22Rv1 (cell line): ENCODE results near the gene ATAD3A.
"Not testable (repeated sequence)": the region's sequence is repeated elsewhere in the genome, so short reads cannot be mapped to it uniquely, and the experiment has no call there.

Source experiments
- H3K27ac ChIP-seq: fragments of 450-650 bp; 2 replicates; pipeline ENCODE4 v1.5.1; 2017
- CTCF ChIP-seq: fragments of 450-650 bp; IDR thresholded peaks from 2 replicates; pipeline ENCODE4 v1.5.1; 2017; ENCODE audit warnings: mild to moderate bottlenecking
- ZFX ChIP-seq: fragments of 450-650 bp; IDR thresholded peaks from 2 replicates; pipeline ENCODE4 v1.6.1; 2017; ENCODE audit warnings: antibody characterized with exemption, borderline replicate concordance

The ATAD3A gene

GRCh38 chr1:1507305-1507704, 4.7 kb upstream of the ATAD3A start:
- no peak for TF ChIP-seq CTCF
- TF ChIP-seq ZFX: no peak
- peak overlapping the region; percentile 89; the same call in 1 of the 2 replicates for H3K27ac ChIP-seq

DNA sequence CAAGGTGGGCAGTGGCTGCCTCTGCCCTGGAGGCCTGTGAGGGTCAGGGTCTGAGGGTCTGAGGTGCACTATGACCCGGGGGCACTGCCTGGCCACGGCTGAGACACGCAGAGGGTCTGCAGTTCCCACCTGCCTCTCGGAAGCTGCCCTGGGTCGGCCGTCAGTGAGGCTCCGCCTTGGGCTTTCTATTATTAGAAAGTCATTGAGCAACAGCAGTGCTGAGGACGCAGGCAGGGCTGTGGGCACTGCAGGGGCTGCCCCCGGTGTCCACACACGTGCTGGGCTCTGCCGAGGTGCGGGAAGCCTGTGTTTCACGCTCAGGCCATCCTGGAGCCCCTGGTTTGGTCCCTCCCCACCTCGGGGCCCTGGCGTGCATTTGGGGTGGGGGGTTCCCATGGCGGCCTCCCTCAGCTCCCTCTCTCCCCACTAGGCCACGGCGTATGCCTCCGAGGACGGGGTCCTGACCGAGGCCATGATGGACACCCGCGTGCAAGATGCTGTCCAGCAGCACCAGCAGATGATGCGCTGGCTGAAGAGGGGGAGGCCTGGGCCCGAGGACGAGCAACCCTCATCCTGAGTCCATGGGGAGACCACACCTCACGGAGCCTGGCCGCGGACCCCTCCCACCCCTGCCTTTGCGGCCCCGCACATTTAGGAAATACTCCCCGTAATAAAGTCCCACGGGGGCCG, 3.0 kb upstream of the ATAD3A start:
- H3K27ac ChIP-seq: not testable (repeated sequence)

DNA sequence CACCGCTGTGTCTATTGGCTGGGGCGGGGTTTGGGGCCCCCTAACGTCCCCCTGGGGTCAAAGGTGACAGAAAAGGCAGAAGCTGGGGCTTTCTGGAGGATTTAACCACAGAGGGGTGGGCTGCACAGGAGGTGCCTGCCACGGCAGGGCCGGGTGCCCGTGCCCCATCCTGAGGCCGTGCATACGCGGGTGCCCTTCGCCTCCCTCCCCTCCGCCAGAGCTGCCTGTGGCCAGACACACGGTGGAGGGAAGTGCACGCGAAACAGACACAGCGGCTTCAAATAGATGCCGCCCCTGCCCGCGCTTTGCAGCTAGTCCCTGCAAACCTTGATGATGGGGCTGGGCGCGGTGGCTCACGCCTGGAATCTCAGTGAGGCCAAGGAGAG, 2.5 kb upstream of the ATAD3A start:
- H3K27ac ChIP-seq: not testable (repeated sequence)

- TF ChIP-seq ZFX (no peak), CTCF (no peak)
- H3K27ac ChIP-seq: peak overlapping the region; percentile 88
Observed at GRCh38 chr1:1510912-1511532, 940 bp upstream of the ATAD3A start.

DNA sequence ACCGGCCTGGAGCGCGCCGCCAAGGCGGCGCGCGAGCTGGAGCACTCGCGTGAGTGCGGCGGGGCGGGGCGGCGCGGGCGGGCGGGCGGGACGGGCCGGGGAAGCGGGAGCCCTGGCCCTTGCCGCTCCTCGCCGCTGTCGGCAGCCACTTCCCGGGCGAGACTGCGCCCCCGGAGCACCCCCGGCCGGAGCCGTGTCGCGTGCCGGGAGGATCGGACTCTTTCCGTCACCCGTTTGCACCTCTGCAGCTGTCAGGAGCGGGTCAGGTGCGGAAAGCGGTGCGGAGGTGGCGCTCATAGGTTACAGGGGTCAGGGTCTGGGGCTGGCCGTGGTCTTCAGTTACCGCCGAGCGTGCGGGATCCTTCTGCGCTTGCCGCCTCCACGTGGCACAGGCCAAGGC, 463 bp downstream of the ATAD3A start:
- peak overlapping the region; percentile 88 for H3K27ac ChIP-seq

DNA sequence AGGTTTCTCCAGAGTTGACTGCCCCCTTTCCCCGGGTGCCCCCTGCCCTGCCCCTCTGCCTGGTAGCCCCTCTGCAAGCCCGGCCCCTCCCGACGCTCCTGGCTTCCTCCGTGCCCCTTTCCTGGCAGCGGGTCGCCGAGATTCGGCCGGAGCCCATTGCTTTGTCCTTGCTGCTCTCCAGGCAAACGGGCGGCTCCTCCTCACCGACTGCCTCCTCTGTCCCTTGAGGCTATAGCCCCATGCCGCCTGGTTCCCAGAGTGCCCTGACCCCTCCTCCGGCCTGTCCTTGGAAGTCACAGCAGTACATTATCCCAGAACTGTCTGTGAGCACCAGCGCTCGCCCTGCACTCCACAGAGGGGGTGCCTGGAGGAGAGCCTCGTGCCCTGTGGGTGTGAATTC, 1.7 kb downstream of the ATAD3A start:
- H3K27ac ChIP-seq: not testable (repeated sequence)

GRCh38 chr1:1514376-1514775, 2.4 kb downstream of the ATAD3A start:
- not testable (repeated sequence) for H3K27ac ChIP-seq

- H3K27ac ChIP-seq: not testable (repeated sequence)
Observed at GRCh38 chr1:1516923-1517322, 5.0 kb downstream of the ATAD3A start.

- TF ChIP-seq CTCF (no peak), ZFX (no peak)
- H3K27ac ChIP-seq: no peak overlapping the region
Observed at GRCh38 chr1:1517973-1518620, 6.1 kb downstream of the ATAD3A start.

DNA sequence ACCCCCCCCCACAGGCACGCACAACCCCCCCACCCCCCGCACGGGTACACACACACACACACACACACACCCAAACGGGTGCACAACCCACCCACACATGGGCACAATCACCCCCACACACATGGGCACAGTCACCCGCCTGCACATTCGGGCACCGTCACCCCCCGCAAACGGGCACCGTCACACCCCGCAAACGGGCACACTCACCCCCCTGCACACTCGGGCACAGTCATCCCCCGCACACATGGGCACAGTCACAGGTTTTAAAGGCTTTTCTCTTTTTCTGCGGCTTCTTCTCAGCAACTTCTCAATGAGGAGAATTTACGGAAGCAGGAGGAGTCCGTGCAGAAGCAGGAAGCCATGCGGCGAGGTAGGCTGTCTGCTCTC, 6.7 kb downstream of the ATAD3A start:
- not testable (repeated sequence) for H3K27ac ChIP-seq

DNA sequence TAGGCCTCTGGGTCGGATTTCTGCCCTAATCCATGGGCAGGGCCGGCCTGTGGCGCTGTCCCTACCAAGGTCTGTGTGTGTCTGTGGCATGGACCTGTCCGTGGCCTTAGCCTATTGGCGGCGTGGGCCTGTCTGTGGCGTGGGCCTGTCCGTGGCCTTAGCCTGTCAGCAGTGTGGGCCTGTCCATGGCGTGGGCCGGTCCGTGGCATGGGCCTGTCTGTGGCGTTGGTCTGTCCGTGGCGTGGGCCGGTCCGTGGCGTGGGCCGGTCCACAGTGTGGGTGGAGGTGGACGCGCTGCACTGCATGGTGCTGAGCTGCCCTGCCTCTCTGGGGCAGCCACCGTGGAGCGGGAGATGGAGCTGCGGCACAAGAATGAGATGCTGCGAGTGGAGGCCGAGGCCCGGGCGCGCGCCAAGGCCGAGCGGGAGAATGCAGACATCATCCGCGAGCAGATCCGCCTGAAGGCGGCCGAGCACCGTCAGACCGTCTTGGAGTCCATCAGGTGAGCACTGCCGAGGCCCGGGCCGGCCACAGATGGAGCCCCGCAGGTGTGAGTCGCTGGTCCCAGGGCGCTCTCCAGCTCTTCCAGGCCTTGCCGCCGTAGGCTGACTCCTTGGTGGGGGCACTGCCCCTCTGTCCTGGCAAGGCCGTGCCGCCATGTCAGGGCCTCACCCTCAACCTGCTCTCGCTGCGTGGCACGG, 8.0 kb downstream of the ATAD3A start:
- H3K27ac ChIP-seq: not testable (repeated sequence)

GRCh38 chr1:1521331-1521730, 9.4 kb downstream of the ATAD3A start:
- TF ChIP-seq CTCF: no peak
- TF ChIP-seq ZFX: no peak
- no peak overlapping the region for H3K27ac ChIP-seq

- not testable (repeated sequence) for H3K27ac ChIP-seq
Observed at GRCh38 chr1:1522536-1522935, 10.6 kb downstream of the ATAD3A start.

DNA sequence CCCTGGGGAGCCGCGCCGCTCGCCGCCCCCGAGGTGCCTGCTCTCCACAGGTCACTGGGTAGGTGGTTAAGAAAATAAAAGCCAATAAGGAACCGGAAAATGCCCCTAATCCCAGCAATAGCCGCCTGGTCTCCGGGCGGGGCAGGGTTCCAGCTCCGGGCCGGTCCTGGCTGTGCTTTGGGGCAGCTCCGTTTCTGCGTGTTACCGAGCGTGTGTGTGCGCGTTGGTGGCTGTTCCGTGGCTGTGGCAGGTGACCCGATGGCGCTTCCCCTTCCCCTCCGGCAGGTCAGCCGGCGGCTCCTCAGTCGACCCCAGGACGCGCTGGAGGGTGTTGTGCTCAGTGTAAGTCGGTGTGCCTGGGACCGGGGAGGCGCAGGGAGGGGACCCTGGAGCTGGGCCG, 11.3 kb downstream of the ATAD3A start:
- H3K27ac ChIP-seq: not testable (repeated sequence)

GRCh38 chr1:1523651-1524050, 11.7 kb downstream of the ATAD3A start:
- H3K27ac ChIP-seq: not testable (repeated sequence)
